ENCODE measurements around the gene TAS2R40. TPM values are rescaled to one million over a fixed set of nuclear protein-coding genes. Genes with fewer than 3 reads are reported as not detected.
"Not testable (repeated sequence)": the region's sequence is repeated elsewhere in the genome, so short reads cannot be mapped to it uniquely, and the experiment has no call there.

Gene TAS2R40
- total RNA-seq, 2 experiments from 2014 or later = not detected

GRCh38 chr7:143263266-143264195 lies 41.7 kb downstream of the TAS2R40 start, which contains the start of gene GSTK1:
GSTK1 (plus strand) TSS chr7:143263441; CDS start chr7:143263514, 73 bp downstream.
- Mint-ChIP-seq H3K36me3 (ENCODE audit: low read depth) (peaks cover 40% of the 10 kb centered on the region), H3K4me1 (ENCODE audit: low read depth) (peaks cover 52% of the 10 kb centered on the region), H3K9me3 (peaks cover 5% of the 10 kb centered on the region), H3K4me3 (peak within 1 kb of the TSS; percentile 90), H3K27me3 (no peaks in the 10 kb centered on the region), H3K27ac (peak within 1 kb of the TSS; percentile 97)
- ATAC-seq (peak; percentile 96), DNase-seq (peak; percentile 86)
- intact Hi-C loops (cut with micrococcal nuclease) = no loop called here
- POLR2A ChIA-PET = interaction anchor here (0.7 to 8.4 kb wide), 15 partner anchors 8 to 126 kb away, joined by 3 to 72 read pairs (median 5); partner anchors contain the start of gene CASP2
- no peak for TF ChIP-seq CTCF (IDR thresholded peaks at IDR 0.05)
- CTCF ChIA-PET = interaction anchor here (0.6 to 5.9 kb wide), 11 partner anchors 9 to 153 kb away, joined by 3 to 48 read pairs (median 4); no protein-coding TSS in a partner anchor

GRCh38 chr7:143264196-143264568 lies 42.3 kb downstream of the TAS2R40 start:
- DNase-seq; ATAC-seq; intact Hi-C loops (cut with micrococcal nuclease); H3K27me3 Mint-ChIP-seq; H3K9me3 Mint-ChIP-seq: not testable (repeated sequence)
- peaks cover 49% of the 10 kb centered on the region for H3K4me1 Mint-ChIP-seq (ENCODE audit: low read depth)
- peak overlapping the region; percentile 90 for H3K4me3 Mint-ChIP-seq
- H3K27ac Mint-ChIP-seq = peak overlapping the region; percentile 97
- peaks cover 46% of the 10 kb centered on the region for H3K36me3 Mint-ChIP-seq (ENCODE audit: low read depth)
- ChIA-PET POLR2A (interaction anchor here (0.7 to 8.4 kb wide), 10 partner anchors 8 to 119 kb away, joined by 3 to 72 read pairs (median 7); partner anchors contain the start of gene CASP2), CTCF (interaction anchor here (0.6 to 5.9 kb wide), 9 partner anchors 9 to 49 kb away, joined by 3 to 48 read pairs (median 4); no protein-coding TSS in a partner anchor)

GRCh38 chr7:143265017-143265693 lies 43.3 kb downstream of the TAS2R40 start:
- TF ChIP-seq CTCF (IDR thresholded peaks at IDR 0.05) = no peak
- ATAC-seq = no peak
- intact Hi-C loops (cut with micrococcal nuclease) = no loop called here
- H3K36me3 Mint-ChIP-seq (ENCODE audit: low read depth) = peaks cover 54% of the 10 kb centered on the region
- H3K4me1 Mint-ChIP-seq (ENCODE audit: low read depth) = peaks cover 43% of the 10 kb centered on the region
- H3K9me3 Mint-ChIP-seq = peaks cover 5% of the 10 kb centered on the region
- ChIA-PET POLR2A (interaction anchor here (1.0 to 8.4 kb wide), 5 partner anchors 9 to 25 kb away, joined by 4 to 72 read pairs (median 11); partner anchors contain the start of gene CASP2), CTCF (interaction anchor here (0.6 to 5.9 kb wide), 9 partner anchors 10 to 152 kb away, joined by 3 to 48 read pairs (median 4); no protein-coding TSS in a partner anchor)
- H3K27me3 Mint-ChIP-seq = no peaks in the 10 kb centered on the region
- peak overlapping the region; percentile 97 for H3K27ac Mint-ChIP-seq
- H3K4me3 Mint-ChIP-seq = peak overlapping the region; percentile 90
- no peak for DNase-seq

- intact Hi-C loops (cut with micrococcal nuclease) = no loop called here
- ATAC-seq (no peak), DNase-seq (no peak)
- H3K36me3 Mint-ChIP-seq (ENCODE audit: low read depth) = peaks cover 49% of the 10 kb centered on the region
- ChIA-PET POLR2A (interaction anchor here (1.3 to 8.4 kb wide), 4 partner anchors 12 to 30 kb away, joined by 4 to 72 read pairs (median 5); partner anchors contain the start of gene CASP2), CTCF (interaction anchor here (1.1 to 3.0 kb wide), 4 partner anchors 10 to 30 kb away, joined by 3 to 13 read pairs (median 5); no protein-coding TSS in a partner anchor)
- H3K9me3 Mint-ChIP-seq = no peaks in the 10 kb centered on the region
- H3K4me3 Mint-ChIP-seq = no peak overlapping the region
- no peaks in the 10 kb centered on the region for H3K27me3 Mint-ChIP-seq
- TF ChIP-seq CTCF (IDR thresholded peaks at IDR 0.05) = no peak
- peak overlapping the region; percentile 26 for H3K27ac Mint-ChIP-seq
- peaks cover 38% of the 10 kb centered on the region for H3K4me1 Mint-ChIP-seq (ENCODE audit: low read depth)
Observed at GRCh38 chr7:143269251-143269650, 47.4 kb downstream of the TAS2R40 start.

GRCh38 chr7:143271240-143271639 lies 49.4 kb downstream of the TAS2R40 start:
- POLR2A ChIA-PET = interaction anchor here (1.3 kb wide), 1 partner anchor 12 kb away, joined by 4 read pairs; no protein-coding TSS in a partner anchor
- TF ChIP-seq CTCF (IDR thresholded peaks at IDR 0.05) = no peak
- H3K27me3 Mint-ChIP-seq = no peaks in the 10 kb centered on the region
- no peak for ATAC-seq
- CTCF ChIA-PET = interaction anchor here (0.8 to 2.1 kb wide), 2 partner anchors 17 to 35 kb away, joined by 3 to 5 read pairs; partner anchors contain the start of gene CASP2
- intact Hi-C loops (cut with micrococcal nuclease) = no loop called here
- peaks cover 22% of the 10 kb centered on the region for H3K4me1 Mint-ChIP-seq (ENCODE audit: low read depth)
- no peaks in the 10 kb centered on the region for H3K9me3 Mint-ChIP-seq
- no peak for DNase-seq
- H3K36me3 Mint-ChIP-seq (ENCODE audit: low read depth) = peaks cover 32% of the 10 kb centered on the region
- no peak overlapping the region for H3K4me3 Mint-ChIP-seq
- no peak overlapping the region for H3K27ac Mint-ChIP-seq
